Measurements from ENCODE around the gene TRIM50. TPM values are rescaled to one million over a fixed set of nuclear protein-coding genes. Genes with fewer than 3 reads are reported as not detected.
A peak's percentile ranks its signal among the peaks of the same experiment; 100 is the strongest.

The TRIM50 gene
- total and polyA plus RNA-seq, 2 of the 13 experiments (the other 11 are each of a cell fraction or from before 2014, with no cell fraction given) = 4.2 to 24.5 TPM

DNA sequence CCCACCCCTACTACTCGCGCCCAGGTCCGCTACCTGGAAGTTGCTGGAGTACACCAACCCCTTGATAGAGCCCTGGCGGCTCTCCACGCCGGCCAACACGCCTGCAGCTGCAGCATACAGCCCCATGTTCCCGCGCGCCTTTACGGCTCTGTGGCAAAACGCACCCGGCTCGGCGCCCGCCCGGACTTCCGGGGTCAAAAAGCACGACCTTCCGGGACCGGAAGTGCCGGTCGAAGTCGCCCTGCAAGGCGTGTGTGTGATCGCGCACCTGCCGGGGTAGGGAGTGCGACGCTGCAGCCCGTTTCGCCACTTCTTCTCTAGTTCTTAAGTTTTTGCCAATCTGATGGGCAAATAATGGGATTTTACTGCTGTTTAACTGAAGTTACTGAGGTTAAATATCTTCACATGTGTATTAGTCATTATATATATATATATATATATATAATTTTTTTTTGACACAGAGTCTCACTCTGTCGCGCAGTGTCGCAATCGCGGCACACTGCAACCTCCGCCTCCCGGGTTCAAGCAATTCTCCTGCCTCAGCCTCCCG is 19.1 kb downstream of the TRIM50 start, which contains the start of gene NSUN5 (continued):
- TF ChIP-seq, protein P1, sequence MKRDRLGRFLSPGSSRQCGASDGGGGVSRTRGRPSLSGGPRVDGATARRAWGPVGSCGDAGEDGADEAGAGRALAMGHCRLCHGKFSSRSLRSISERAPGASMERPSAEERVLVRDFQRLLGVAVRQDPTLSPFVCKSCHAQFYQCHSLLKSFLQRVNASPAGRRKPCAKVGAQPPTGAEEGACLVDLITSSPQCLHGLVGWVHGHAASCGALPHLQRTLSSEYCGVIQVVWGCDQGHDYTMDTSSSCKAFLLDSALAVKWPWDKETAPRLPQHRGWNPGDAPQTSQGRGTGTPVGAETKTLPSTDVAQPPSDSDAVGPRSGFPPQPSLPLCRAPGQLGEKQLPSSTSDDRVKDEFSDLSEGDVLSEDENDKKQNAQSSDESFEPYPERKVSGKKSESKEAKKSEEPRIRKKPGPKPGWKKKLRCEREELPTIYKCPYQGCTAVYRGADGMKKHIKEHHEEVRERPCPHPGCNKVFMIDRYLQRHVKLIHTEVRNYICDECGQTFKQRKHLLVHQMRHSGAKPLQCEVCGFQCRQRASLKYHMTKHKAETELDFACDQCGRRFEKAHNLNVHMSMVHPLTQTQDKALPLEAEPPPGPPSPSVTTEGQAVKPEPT (CRISPR knock-in tag; IDR thresholded peaks at IDR 0.05; ENCODE audit: low read depth) = peak; percentile 92
- no peak for TF ChIP-seq TOE1 (CRISPR knock-in tag; IDR thresholded peaks at IDR 0.05)
- TF ChIP-seq, protein P2, sequence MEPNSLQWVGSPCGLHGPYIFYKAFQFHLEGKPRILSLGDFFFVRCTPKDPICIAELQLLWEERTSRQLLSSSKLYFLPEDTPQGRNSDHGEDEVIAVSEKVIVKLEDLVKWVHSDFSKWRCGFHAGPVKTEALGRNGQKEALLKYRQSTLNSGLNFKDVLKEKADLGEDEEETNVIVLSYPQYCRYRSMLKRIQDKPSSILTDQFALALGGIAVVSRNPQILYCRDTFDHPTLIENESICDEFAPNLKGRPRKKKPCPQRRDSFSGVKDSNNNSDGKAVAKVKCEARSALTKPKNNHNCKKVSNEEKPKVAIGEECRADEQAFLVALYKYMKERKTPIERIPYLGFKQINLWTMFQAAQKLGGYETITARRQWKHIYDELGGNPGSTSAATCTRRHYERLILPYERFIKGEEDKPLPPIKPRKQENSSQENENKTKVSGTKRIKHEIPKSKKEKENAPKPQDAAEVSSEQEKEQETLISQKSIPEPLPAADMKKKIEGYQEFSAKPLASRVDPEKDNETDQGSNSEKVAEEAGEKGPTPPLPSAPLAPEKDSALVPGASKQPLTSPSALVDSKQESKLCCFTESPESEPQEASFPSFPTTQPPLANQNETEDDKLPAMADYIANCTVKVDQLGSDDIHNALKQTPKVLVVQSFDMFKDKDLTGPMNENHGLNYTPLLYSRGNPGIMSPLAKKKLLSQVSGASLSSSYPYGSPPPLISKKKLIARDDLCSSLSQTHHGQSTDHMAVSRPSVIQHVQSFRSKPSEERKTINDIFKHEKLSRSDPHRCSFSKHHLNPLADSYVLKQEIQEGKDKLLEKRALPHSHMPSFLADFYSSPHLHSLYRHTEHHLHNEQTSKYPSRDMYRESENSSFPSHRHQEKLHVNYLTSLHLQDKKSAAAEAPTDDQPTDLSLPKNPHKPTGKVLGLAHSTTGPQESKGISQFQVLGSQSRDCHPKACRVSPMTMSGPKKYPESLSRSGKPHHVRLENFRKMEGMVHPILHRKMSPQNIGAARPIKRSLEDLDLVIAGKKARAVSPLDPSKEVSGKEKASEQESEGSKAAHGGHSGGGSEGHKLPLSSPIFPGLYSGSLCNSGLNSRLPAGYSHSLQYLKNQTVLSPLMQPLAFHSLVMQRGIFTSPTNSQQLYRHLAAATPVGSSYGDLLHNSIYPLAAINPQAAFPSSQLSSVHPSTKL (CRISPR knock-in tag; IDR thresholded peaks at IDR 0.05) = peak; percentile 68
- TF ChIP-seq, protein P3, sequence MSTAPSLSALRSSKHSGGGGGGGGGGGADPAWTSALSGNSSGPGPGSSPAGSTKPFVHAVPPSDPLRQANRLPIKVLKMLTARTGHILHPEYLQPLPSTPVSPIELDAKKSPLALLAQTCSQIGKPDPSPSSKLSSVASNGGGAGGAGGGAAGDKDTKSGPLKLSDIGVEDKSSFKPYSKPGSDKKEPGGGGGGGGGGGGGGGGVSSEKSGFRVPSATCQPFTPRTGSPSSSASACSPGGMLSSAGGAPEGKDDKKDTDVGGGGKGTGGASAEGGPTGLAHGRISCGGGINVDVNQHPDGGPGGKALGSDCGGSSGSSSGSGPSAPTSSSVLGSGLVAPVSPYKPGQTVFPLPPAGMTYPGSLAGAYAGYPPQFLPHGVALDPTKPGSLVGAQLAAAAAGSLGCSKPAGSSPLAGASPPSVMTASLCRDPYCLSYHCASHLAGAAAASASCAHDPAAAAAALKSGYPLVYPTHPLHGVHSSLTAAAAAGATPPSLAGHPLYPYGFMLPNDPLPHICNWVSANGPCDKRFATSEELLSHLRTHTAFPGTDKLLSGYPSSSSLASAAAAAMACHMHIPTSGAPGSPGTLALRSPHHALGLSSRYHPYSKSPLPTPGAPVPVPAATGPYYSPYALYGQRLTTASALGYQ (CRISPR knock-in tag; IDR thresholded peaks at IDR 0.05) = peak; percentile 65
- no peak for TF ChIP-seq ZNF672 (CRISPR knock-in tag; IDR thresholded peaks at IDR 0.05)
- peak; percentile 68 for TF ChIP-seq GATAD2A (CRISPR knock-in tag; IDR thresholded peaks at IDR 0.05)
- TF ChIP-seq, protein P4, sequence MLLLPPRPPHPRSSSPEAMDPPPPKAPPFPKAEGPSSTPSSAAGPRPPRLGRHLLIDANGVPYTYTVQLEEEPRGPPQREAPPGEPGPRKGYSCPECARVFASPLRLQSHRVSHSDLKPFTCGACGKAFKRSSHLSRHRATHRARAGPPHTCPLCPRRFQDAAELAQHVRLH (CRISPR knock-in tag; IDR thresholded peaks at IDR 0.05; ENCODE audit: borderline replicate concordance, low read depth) = peak; percentile 98; the same call in 1 of the 2 replicates
- peak; percentile 71 for TF ChIP-seq ISL2 (CRISPR knock-in tag; IDR thresholded peaks at IDR 0.05)
- no peak for TF ChIP-seq SUZ12 (IDR thresholded peaks at IDR 0.05; ENCODE audit: low read depth, low read length)
- TF ChIP-seq, protein P5, sequence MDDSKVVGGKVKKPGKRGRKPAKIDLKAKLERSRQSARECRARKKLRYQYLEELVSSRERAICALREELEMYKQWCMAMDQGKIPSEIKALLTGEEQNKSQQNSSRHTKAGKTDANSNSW (CRISPR knock-in tag; IDR thresholded peaks at IDR 0.05; ENCODE audit: borderline replicate concordance) = peak; percentile 83; the same call in 1 of the 2 replicates
- TF ChIP-seq, protein P6, sequence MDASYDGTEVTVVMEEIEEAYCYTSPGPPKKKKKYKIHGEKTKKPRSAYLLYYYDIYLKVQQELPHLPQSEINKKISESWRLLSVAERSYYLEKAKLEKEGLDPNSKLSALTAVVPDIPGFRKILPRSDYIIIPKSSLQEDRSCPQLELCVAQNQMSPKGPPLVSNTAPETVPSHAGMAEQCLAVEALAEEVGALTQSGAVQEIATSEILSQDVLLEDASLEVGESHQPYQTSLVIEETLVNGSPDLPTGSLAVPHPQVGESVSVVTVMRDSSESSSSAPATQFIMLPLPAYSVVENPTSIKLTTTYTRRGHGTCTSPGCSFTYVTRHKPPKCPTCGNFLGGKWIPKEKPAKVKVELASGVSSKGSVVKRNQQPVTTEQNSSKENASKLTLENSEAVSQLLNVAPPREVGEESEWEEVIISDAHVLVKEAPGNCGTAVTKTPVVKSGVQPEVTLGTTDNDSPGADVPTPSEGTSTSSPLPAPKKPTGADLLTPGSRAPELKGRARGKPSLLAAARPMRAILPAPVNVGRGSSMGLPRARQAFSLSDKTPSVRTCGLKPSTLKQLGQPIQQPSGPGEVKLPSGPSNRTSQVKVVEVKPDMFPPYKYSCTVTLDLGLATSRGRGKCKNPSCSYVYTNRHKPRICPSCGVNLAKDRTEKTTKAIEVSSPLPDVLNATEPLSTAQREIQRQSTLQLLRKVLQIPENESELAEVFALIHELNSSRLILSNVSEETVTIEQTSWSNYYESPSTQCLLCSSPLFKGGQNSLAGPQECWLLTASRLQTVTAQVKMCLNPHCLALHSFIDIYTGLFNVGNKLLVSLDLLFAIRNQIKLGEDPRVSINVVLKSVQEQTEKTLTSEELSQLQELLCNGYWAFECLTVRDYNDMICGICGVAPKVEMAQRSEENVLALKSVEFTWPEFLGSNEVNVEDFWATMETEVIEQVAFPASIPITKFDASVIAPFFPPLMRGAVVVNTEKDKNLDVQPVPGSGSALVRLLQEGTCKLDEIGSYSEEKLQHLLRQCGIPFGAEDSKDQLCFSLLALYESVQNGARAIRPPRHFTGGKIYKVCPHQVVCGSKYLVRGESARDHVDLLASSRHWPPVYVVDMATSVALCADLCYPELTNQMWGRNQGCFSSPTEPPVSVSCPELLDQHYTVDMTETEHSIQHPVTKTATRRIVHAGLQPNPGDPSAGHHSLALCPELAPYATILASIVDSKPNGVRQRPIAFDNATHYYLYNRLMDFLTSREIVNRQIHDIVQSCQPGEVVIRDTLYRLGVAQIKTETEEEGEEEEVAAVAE (CRISPR knock-in tag; IDR thresholded peaks at IDR 0.05; ENCODE audit: borderline replicate concordance) = peak; percentile 88; the same call in 1 of the 2 replicates
- TF ChIP-seq, protein P7, sequence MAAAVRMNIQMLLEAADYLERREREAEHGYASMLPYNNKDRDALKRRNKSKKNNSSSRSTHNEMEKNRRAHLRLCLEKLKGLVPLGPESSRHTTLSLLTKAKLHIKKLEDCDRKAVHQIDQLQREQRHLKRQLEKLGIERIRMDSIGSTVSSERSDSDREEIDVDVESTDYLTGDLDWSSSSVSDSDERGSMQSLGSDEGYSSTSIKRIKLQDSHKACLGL (CRISPR knock-in tag; IDR thresholded peaks at IDR 0.05) = peak; percentile 81
- TF ChIP-seq ZNF747 (CRISPR knock-in tag; IDR thresholded peaks at IDR 0.05; ENCODE audit: borderline replicate concordance) = peak; percentile 94
- TF ChIP-seq ZFP1 (CRISPR knock-in tag; IDR thresholded peaks at IDR 0.05) = 0 out of 2 replicates have a peak, but pooled peaks have one; percentile 50
- peak; percentile 94 for TF ChIP-seq POLR2G (IDR thresholded peaks at IDR 0.05; ENCODE audit: low read depth, low read length)
- TF ChIP-seq NBN (conservative IDR thresholded peaks at IDR 0.05) = no peak
- TF ChIP-seq ZNF777 (CRISPR knock-in tag; IDR thresholded peaks at IDR 0.05) = no peak; the same call in 1 of the 2 replicates
